Mesothelial cell of epicardium (in vitro differentiated cells): ENCODE measurements around the gene GABRD. TPM values are rescaled to one million over a fixed set of nuclear protein-coding genes. Genes with fewer than 3 reads are reported as not detected.

Source experiments
- DNase-seq, 2 experiments: peaks; one replicate each; pipeline ENCODE4 v3.0.0; 2021; ENCODE audit warnings: low spot score in 2 of 2; ENCODE audit not compliant: unreplicated experiment in 2 of 2
- H3K27ac Mint-ChIP-seq: 2 replicates; pipeline ENCODE4 v1.8.0; 2021; ENCODE audit warnings: mixed read lengths
- H3K27me3 Mint-ChIP-seq: 2 replicates; pipeline ENCODE4 v1.8.0; 2021; ENCODE audit warnings: low read depth, mixed read lengths
- H3K36me3 Mint-ChIP-seq: 2 replicates; pipeline ENCODE4 v1.8.0; 2021; ENCODE audit warnings: mixed read lengths
- H3K4me1 Mint-ChIP-seq: 2 replicates; pipeline ENCODE4 v1.8.0; 2021; ENCODE audit warnings: mixed read lengths
- H3K4me3 Mint-ChIP-seq: 2 replicates; pipeline ENCODE4 v1.8.0; 2021; ENCODE audit warnings: mild to moderate bottlenecking, moderate library complexity, mixed read lengths
- H3K9me3 Mint-ChIP-seq: 2 replicates; pipeline ENCODE4 v1.8.0; 2021; ENCODE audit warnings: mixed read lengths
- CTCF ChIP-seq: fragments of 200-600 bp; sonication (generic); IDR thresholded peaks from one replicate; pipeline ENCODE4 v1.5.0; 2021; ENCODE audit warnings: antibody characterized with exemption; ENCODE audit not compliant: unreplicated experiment
- total RNA-seq: library from RNA; stranded (reverse); gene quantifications from 3 replicates; pipeline ENCODE4 v1.2.1, GENCODE V29; 2021

Gene GABRD
- total RNA-seq, 1 donor from 2014 or later = 0.09 TPM

GRCh38 chr1:2027961-2028583 is 8.9 kb downstream of the GABRD start:
- no peak overlapping the region for H3K4me3 Mint-ChIP-seq
- no peaks in the 10 kb centered on the region for H3K9me3 Mint-ChIP-seq
- H3K27ac Mint-ChIP-seq = no peak overlapping the region
- no peak for DNase-seq
- H3K4me1 Mint-ChIP-seq = no peaks in the 10 kb centered on the region
- peaks cover 34% of the 10 kb centered on the region for H3K27me3 Mint-ChIP-seq
- no peaks in the 10 kb centered on the region for H3K36me3 Mint-ChIP-seq
- TF ChIP-seq CTCF = no peak

- Mint-ChIP-seq H3K9me3 (no peaks in the 10 kb centered on the region), H3K4me3 (no peak overlapping the region), H3K36me3 (no peaks in the 10 kb centered on the region), H3K27ac (no peak overlapping the region), H3K4me1 (no peaks in the 10 kb centered on the region), H3K27me3 (peaks cover 28% of the 10 kb centered on the region)
- no peak for TF ChIP-seq CTCF
- no peak for DNase-seq
These were observed 9.9 kb downstream of the GABRD start for GRCh38 chr1:2028870-2029560.

GRCh38 chr1:2029561-2029960 is 10.4 kb downstream of the GABRD start:
- no peak for TF ChIP-seq CTCF
- Mint-ChIP-seq H3K9me3 (no peaks in the 10 kb centered on the region), H3K4me3 (no peak overlapping the region), H3K4me1 (no peaks in the 10 kb centered on the region), H3K36me3 (no peaks in the 10 kb centered on the region), H3K27ac (no peak overlapping the region), H3K27me3 (peaks cover 26% of the 10 kb centered on the region)
- DNase-seq = no peak

GRCh38 chr1:2030076-2030871 is 11.1 kb downstream of the GABRD start:
- no peak for DNase-seq
- no peaks in the 10 kb centered on the region for H3K4me1 Mint-ChIP-seq
- H3K36me3 Mint-ChIP-seq = no peaks in the 10 kb centered on the region
- H3K4me3 Mint-ChIP-seq = no peak overlapping the region
- H3K27ac Mint-ChIP-seq = no peak overlapping the region
- no peaks in the 10 kb centered on the region for H3K9me3 Mint-ChIP-seq
- H3K27me3 Mint-ChIP-seq = peaks cover 26% of the 10 kb centered on the region
- no peak for TF ChIP-seq CTCF

- Mint-ChIP-seq H3K36me3 (no peaks in the 10 kb centered on the region), H3K9me3 (no peaks in the 10 kb centered on the region), H3K27me3 (peaks cover 20% of the 10 kb centered on the region), H3K27ac (no peak overlapping the region), H3K4me3 (no peak overlapping the region), H3K4me1 (no peaks in the 10 kb centered on the region)
- TF ChIP-seq CTCF = no peak
- no peak for DNase-seq
These were observed 12.7 kb downstream of the GABRD start for GRCh38 chr1:2031546-2032540.
